Inflammatory macrophage treated with lipopolysaccharide for 1 hour (primary cell): ENCODE results near the gene ZNF580.
A peak's percentile ranks its signal among the peaks of the same experiment; 100 is the strongest.

Experiments
- DNase-seq, 2 donors: peaks; one replicate each; pipeline ENCODE4 v3.0.0-alpha.2; 2020 to 2022

The ZNF580 gene

GRCh38 chr19:55663846-55664536, 23.2 kb downstream of the ZNF580 start:
- no peak for DNase-seq

- DNase-seq: no peak
Measured at GRCh38 chr19:55666343-55667005, 25.7 kb downstream of the ZNF580 start.

GRCh38 chr19:55667006-55667381, 26.2 kb downstream of the ZNF580 start:
- DNase-seq: no peak

GRCh38 chr19:55667511-55667910, 26.7 kb downstream of the ZNF580 start:
- DNase-seq: no peak

GRCh38 chr19:55667958-55668357, 27.2 kb downstream of the ZNF580 start:
- DNase-seq: no peak

- DNase-seq: no peak
Measured at GRCh38 chr19:55668603-55669348, 28.0 kb downstream of the ZNF580 start.

- no peak for DNase-seq
Measured at GRCh38 chr19:55669418-55670279, 28.8 kb downstream of the ZNF580 start.

- DNase-seq: no peak
Measured at GRCh38 chr19:55670280-55671053, 29.7 kb downstream of the ZNF580 start.

GRCh38 chr19:55671054-55671378, 30.2 kb downstream of the ZNF580 start:
- no peak for DNase-seq

GRCh38 chr19:55672418-55672817, 31.6 kb downstream of the ZNF580 start:
- no peak for DNase-seq

- no peak for DNase-seq
Measured at GRCh38 chr19:55673465-55673864, 32.7 kb downstream of the ZNF580 start.

GRCh38 chr19:55673889-55674288, 33.1 kb downstream of the ZNF580 start:
- DNase-seq: no peak

- DNase-seq: no peak
Measured at GRCh38 chr19:55674459-55674840, 33.6 kb downstream of the ZNF580 start.

- DNase-seq: peak; percentile 93 to 94
Measured at GRCh38 chr19:55674841-55675660, 34.2 kb downstream of the ZNF580 start, which contains the start of gene EPN1. TSS of gene EPN1 (plus strand) at chr19:55675226. CDS start at chr19:55678628, 3,402 bp downstream.

GRCh38 chr19:55675661-55676354, 35.0 kb downstream of the ZNF580 start:
- DNase-seq: no peak

GRCh38 chr19:55676383-55676782, 35.6 kb downstream of the ZNF580 start:
- DNase-seq: no peak

- DNase-seq: no peak
Measured at GRCh38 chr19:55676889-55677505, 36.2 kb downstream of the ZNF580 start.

GRCh38 chr19:55677572-55678028, 36.8 kb downstream of the ZNF580 start:
- no peak for DNase-seq

GRCh38 chr19:55678121-55678671, 37.4 kb downstream of the ZNF580 start:
- peak; percentile 48 to 58 for DNase-seq
